OCI-LY7 (cell line): ENCODE data around the gene BBOX1. TPM values are rescaled to one million over a fixed set of nuclear protein-coding genes. Genes with fewer than 3 reads are reported as not detected.
A peak's percentile ranks its signal among the peaks of the same experiment; 100 is the strongest.

Experiments
- BruUV-seq: library from RNA; stranded (reverse); fragments of 400-500 nt; replicated peaks from 2 replicates; lab custom pipeline; 2021; lab: Mats Ljungman, UMichigan
- CTCF ChIA-PET: fragments of 300-600 bp; sonication (Branson Sonifier 250); formaldehyde crosslinking; loops from one replicate; lab custom pipeline; 2022; ENCODE audit warnings: antibody characterized with exemption; ENCODE audit not compliant: unreplicated experiment; lab: Charles Lee
- POLR2A ChIA-PET: fragments of 300-600 bp; sonication (Branson Sonifier 250); formaldehyde crosslinking; loops from one replicate; lab custom pipeline; 2022; ENCODE audit warnings: antibody characterized with exemption; lab: Charles Lee
- DNase-seq: peaks from one replicate; pipeline ENCODE4 v3.0.0-alpha.2; 2015; ENCODE audit warnings: low spot score
- H2AFZ ChIP-seq: fragments of 200-600 bp; sonication (generic), shearing (Covaris generic); 2 replicates; pipeline ENCODE4 v1.6.1; 2014; ENCODE audit warnings: mild to moderate bottlenecking, antibody characterized with exemption, low read length, moderate library complexity
- H3K27ac ChIP-seq: fragments of 200-600 bp; sonication (generic); 2 replicates; pipeline ENCODE4 v1.5.1; 2014; ENCODE audit warnings: mixed run types, low read depth, mild to moderate bottlenecking, moderate library complexity, low read length, inconsistent platforms; ENCODE audit not compliant: poor library complexity, severe bottlenecking
- H3K36me3 ChIP-seq: fragments of 200-600 bp; sonication (generic); 2 replicates; pipeline ENCODE4 v1.6.1; 2014; ENCODE audit warnings: mild to moderate bottlenecking, antibody characterized with exemption, low read length, moderate library complexity, mixed read lengths; ENCODE audit not compliant: insufficient read depth
- H3K4me1 ChIP-seq: fragments of 200-600 bp; sonication (generic); 2 replicates; pipeline ENCODE4 v1.5.1; 2014; ENCODE audit warnings: mild to moderate bottlenecking, low read length; ENCODE audit not compliant: insufficient read depth, poor library complexity, severe bottlenecking
- H3K4me2 ChIP-seq: fragments of 200-600 bp; sonication (generic); 2 replicates; pipeline ENCODE4 v1.6.1; 2014; ENCODE audit warnings: mild to moderate bottlenecking, low read length
- H3K4me3 ChIP-seq: fragments of 200-600 bp; sonication (generic); 2 replicates; pipeline ENCODE4 v1.5.1; 2014; ENCODE audit warnings: mild to moderate bottlenecking, low read depth, low read length; ENCODE audit not compliant: poor library complexity, severe bottlenecking
- H3K79me2 ChIP-seq: fragments of 200-600 bp; sonication (generic); 2 replicates; pipeline ENCODE4 v1.6.1; 2016; ENCODE audit warnings: low read depth, mild to moderate bottlenecking, low read length, moderate library complexity, mixed read lengths; ENCODE audit not compliant: insufficient read depth
- H3K9me2 ChIP-seq: fragments of 200-600 bp; sonication (generic); 2 replicates; pipeline ENCODE4 v1.6.1; 2016; ENCODE audit warnings: mild to moderate bottlenecking, low read length, mixed read lengths; ENCODE audit not compliant: insufficient read depth
- H3K9me3 ChIP-seq: fragments of 200-600 bp; sonication (generic); 2 replicates; pipeline ENCODE4 v1.6.1; 2014; ENCODE audit warnings: mild to moderate bottlenecking, mixed run types, low read length, mixed read lengths
- H4K20me1 ChIP-seq: fragments of 200-600 bp; sonication (generic); 2 replicates; pipeline ENCODE4 v1.6.1; 2014; ENCODE audit warnings: mild to moderate bottlenecking, antibody characterized with exemption, low read length, moderate library complexity, mixed read lengths; ENCODE audit not compliant: insufficient read depth
- EZH2phosphoT487 ChIP-seq: fragments of 200-600 bp; sonication (generic); IDR thresholded peaks from 2 replicates; pipeline ENCODE4 v1.6.1; 2018; ENCODE audit warnings: low read depth, borderline replicate concordance, mild to moderate bottlenecking, mixed run types, antibody characterized with exemption, low read length, moderate library complexity, mixed read lengths
- intact Hi-C: fragments of 100-400 bp; cut with micrococcal nuclease; formaldehyde crosslinking; loops from one replicate; pipeline ENCODE4 v1.10.0; 2022; ENCODE audit not compliant: unreplicated experiment
- total RNA-seq, 2 experiments: library from RNA; depleted of rRNA in 1 of 2; stranded (reverse); fragments of >200 nt in 1 of 2; shearing (Covaris generic) in 1 of 2; gene quantifications; 2 replicates each; pipeline ENCODE4 v1.2.3, GENCODE V29; 2014 to 2022
- TF ChIP-seq, protein P1 (sequence below): fragments of 200-600 bp; sonication (generic); conservative IDR thresholded peaks from 2 replicates; pipeline ENCODE4 v1.5.1; 2014; ENCODE audit warnings: mild to moderate bottlenecking, antibody characterized with exemption, low read length, moderate library complexity, mixed read lengths

BBOX1 gene
- total RNA-seq, 2 experiments from 2014 or later: not detected

DNA sequence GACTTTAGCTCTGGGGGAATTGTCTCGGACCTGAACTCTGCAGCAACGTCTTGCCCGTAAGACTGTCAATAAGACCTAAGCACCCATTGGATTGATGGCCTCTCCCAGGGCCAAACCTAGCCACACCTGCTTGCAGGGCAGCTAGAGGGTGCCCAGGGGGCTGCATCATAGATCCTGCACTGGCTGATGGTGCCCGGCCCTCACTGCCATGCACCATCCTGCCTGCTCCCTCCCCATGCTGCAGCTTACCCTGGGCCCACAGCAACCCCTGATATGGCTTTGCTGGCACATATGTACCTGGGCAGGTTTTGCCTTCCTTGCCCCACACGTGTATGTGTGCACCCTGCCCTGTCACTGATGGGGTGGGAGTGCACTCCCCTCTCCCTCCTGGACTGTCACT lies 8.9 kb upstream of the BBOX1 start:
- TF ChIP-seq, protein P1, sequence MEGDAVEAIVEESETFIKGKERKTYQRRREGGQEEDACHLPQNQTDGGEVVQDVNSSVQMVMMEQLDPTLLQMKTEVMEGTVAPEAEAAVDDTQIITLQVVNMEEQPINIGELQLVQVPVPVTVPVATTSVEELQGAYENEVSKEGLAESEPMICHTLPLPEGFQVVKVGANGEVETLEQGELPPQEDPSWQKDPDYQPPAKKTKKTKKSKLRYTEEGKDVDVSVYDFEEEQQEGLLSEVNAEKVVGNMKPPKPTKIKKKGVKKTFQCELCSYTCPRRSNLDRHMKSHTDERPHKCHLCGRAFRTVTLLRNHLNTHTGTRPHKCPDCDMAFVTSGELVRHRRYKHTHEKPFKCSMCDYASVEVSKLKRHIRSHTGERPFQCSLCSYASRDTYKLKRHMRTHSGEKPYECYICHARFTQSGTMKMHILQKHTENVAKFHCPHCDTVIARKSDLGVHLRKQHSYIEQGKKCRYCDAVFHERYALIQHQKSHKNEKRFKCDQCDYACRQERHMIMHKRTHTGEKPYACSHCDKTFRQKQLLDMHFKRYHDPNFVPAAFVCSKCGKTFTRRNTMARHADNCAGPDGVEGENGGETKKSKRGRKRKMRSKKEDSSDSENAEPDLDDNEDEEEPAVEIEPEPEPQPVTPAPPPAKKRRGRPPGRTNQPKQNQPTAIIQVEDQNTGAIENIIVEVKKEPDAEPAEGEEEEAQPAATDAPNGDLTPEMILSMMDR: no peak
- no peak for TF ChIP-seq EZH2phosphoT487
- intact Hi-C loops: no loop called here
- H4K20me1 ChIP-seq: no peaks in the 10 kb centered on the region
- no peak overlapping the region for H3K4me2 ChIP-seq
- DNase-seq: no peak
- peaks cover 5% of the 10 kb centered on the region for H3K4me1 ChIP-seq
- H3K9me3 ChIP-seq: no peaks in the 10 kb centered on the region
- no TSS peak for BruUV-seq
- ChIA-PET CTCF (no interaction called here), POLR2A (interaction anchor here (0.9 kb wide), 1 partner anchor 13 kb away, joined by 3 read pairs; no protein-coding TSS in a partner anchor)
- H3K9me2 ChIP-seq: no peaks in the 10 kb centered on the region; the same call in 1 of the 2 replicates
- no peaks in the 10 kb centered on the region for H3K79me2 ChIP-seq
- no peak overlapping the region for H3K27ac ChIP-seq
- H3K36me3 ChIP-seq: no peaks in the 10 kb centered on the region
- no peak overlapping the region for H2AFZ ChIP-seq
- no peak overlapping the region for H3K4me3 ChIP-seq

- Histone ChIP-seq H2AFZ (peak overlapping the region; percentile 18; the same call in 1 of the 2 replicates), H4K20me1 (no peaks in the 10 kb centered on the region), H3K36me3 (no peaks in the 10 kb centered on the region), H3K27ac (no peak overlapping the region), H3K9me2 (no peaks in the 10 kb centered on the region), H3K4me3 (no peak overlapping the region), H3K79me2 (no peaks in the 10 kb centered on the region), H3K4me1 (peaks cover 13% of the 10 kb centered on the region), H3K9me3 (peaks cover 19% of the 10 kb centered on the region; the same call in 1 of the 2 replicates), H3K4me2 (peak overlapping the region; percentile 20; the same call in 1 of the 2 replicates)
- no peak for DNase-seq
- no TSS peak for BruUV-seq
- CTCF ChIA-PET: no interaction called here
- TF ChIP-seq, protein P1: peak; percentile 50
- TF ChIP-seq EZH2phosphoT487: no peak
- intact Hi-C loops: no loop called here
- POLR2A ChIA-PET: interaction anchor here (0.6 to 0.8 kb wide), 2 partner anchors 68 to 263 kb away, joined by 3 read pairs; no protein-coding TSS in a partner anchor
Measured at GRCh38 chr11:27039873-27040272, 742 bp upstream of the BBOX1 start.

DNA sequence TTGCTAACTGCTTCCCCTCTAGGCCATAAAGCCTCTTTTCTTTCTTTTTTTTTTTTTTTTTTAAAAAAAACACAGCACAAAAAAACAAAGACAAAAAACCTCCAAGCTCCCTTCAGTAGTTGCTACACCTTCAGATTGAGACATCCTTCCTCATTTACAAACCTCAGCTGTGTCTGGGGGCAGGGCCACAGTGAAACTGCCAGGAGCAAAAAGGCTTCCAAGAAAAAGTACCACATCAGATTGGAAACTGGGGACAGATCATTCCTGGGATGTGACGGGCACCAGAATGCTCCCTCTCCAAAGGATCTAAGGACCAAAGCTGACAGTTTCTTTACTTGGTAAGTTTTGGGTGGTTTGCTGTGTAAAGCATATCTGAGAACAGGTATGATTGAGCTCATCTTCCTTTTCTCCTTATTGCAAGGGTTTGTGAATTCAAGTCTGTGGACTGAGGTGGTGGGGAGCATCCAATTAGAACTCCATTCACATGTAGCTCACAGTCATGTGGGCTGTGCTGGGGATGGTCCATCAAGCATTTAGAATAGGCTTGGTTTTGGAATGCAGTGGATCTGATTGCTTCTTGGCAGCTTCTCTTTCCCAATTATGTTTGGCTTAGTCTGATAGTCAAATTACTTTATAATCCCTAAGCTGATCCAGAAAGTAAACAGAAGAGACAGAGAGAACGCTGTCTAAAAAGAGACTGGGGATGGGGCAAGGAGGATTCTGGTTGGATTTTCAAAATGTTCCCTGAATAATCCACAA lies 705 bp downstream of the BBOX1 start:
- H2AFZ ChIP-seq: peak overlapping the region; percentile 18
- peak overlapping the region; percentile 20 for H3K4me2 ChIP-seq
- H3K4me3 ChIP-seq: peak overlapping the region; percentile 5
- intact Hi-C loops: no loop called here
- TF ChIP-seq EZH2phosphoT487: no peak
- TF ChIP-seq, protein P1: no peak
- ChIA-PET POLR2A (interaction anchor here (0.6 to 2.1 kb wide), 5 partner anchors 8 to 1842 kb away, joined by 3 to 6 read pairs (median 3); no protein-coding TSS in a partner anchor), CTCF (no interaction called here)
- DNase-seq: peak; percentile 31
- H4K20me1 ChIP-seq: no peaks in the 10 kb centered on the region
- H3K36me3 ChIP-seq: no peaks in the 10 kb centered on the region
- H3K27ac ChIP-seq: peak overlapping the region; percentile 25
- peaks cover 13% of the 10 kb centered on the region for H3K4me1 ChIP-seq
- no TSS peak for BruUV-seq
- no peaks in the 10 kb centered on the region for H3K79me2 ChIP-seq
- no peaks in the 10 kb centered on the region for H3K9me2 ChIP-seq
- peaks cover 19% of the 10 kb centered on the region; the same call in 1 of the 2 replicates for H3K9me3 ChIP-seq
